T-cell (primary cell): ENCODE measurements around the gene TTC7B. TPM values are rescaled to one million over a fixed set of nuclear protein-coding genes. Genes with fewer than 3 reads are reported as not detected.

Experiments
- ATAC-seq, 4 experiments: fragments of 200-7000 bp in 3 of 4; fragments of 150-1000 bp in 1 of 4; cut with Tn5 transposase; replicated peaks in 1 of 4; 1 replicate in 3 of 4; 2 replicates in 1 of 4; pipeline ENCODE4 v1.10.0; 2021; ENCODE audit warnings: moderate library complexity in 3 of 4, mild to moderate bottlenecking in 2 of 4, moderate number of reproducible peaks in 1 of 4
- CTCF ChIA-PET, 2 donors: fragments of 300-600 bp; sonication (Branson Sonifier 250); formaldehyde crosslinking; loops; one replicate each; lab custom pipeline; 2022; ENCODE audit warnings: antibody characterized with exemption in 2 of 2; lab: Charles Lee
- POLR2A ChIA-PET, 2 donors: fragments of 300-600 bp; sonication (Branson Sonifier 250); formaldehyde crosslinking; loops; one replicate each; lab custom pipeline; 2022; ENCODE audit warnings: antibody characterized with exemption in 2 of 2; lab: Charles Lee
- DNase-seq, 35 experiments: peaks; one replicate each; pipeline versions ENCODE4 v3.0.0 to v3.0.0-alpha.2; 2013 to 2023
- H3K27ac ChIP-seq: one replicate; pipeline ENCODE4 v1.5.1; 2013; ENCODE audit warnings: low read length
- H3K27me3 ChIP-seq, 2 experiments: replicated peaks in 1 of 2; 1 replicate in 1 of 2; 2 replicates in 1 of 2; pipeline versions ENCODE4 v1.6.1 to v1.7.0; 2013; ENCODE audit warnings: low read length in 1 of 2, mixed read lengths in 1 of 2; ENCODE audit not compliant: control insufficient read depth in 2 of 2, insufficient read depth in 2 of 2; ENCODE audit errors: extremely low read depth in 1 of 2
- H3K36me3 ChIP-seq, 2 donors: 1 replicate in 1 of 2; 2 replicates in 1 of 2; pipeline versions ENCODE4 v1.6.1 to v1.7.0; 2013; ENCODE audit warnings: low read length in 1 of 2; ENCODE audit not compliant: control insufficient read depth in 2 of 2, insufficient read depth in 1 of 2; ENCODE audit errors: extremely low read depth in 1 of 2
- H3K4me1 ChIP-seq, 2 experiments: 1 replicate in 1 of 2; 2 replicates in 1 of 2; pipeline versions ENCODE4 v1.6.1 to v1.7.0; 2013; ENCODE audit warnings: low read length in 2 of 2, mixed read lengths in 1 of 2; ENCODE audit not compliant: insufficient read depth in 2 of 2, control insufficient read depth in 1 of 2; ENCODE audit errors: extremely low read depth in 1 of 2
- H3K4me3 ChIP-seq, 2 donors: 1 replicate in 1 of 2; 2 replicates in 1 of 2; pipeline versions ENCODE4 v1.5.1 to v1.7.0; 2013; ENCODE audit warnings: mild to moderate bottlenecking in 2 of 2, low read length in 1 of 2, moderate library complexity in 1 of 2; ENCODE audit not compliant: control insufficient read depth in 1 of 2; ENCODE audit errors: extremely low read depth in 1 of 2
- H3K9me3 ChIP-seq: 2 replicates; pipeline ENCODE4 v1.7.0; 2013
- H3K27ac Mint-ChIP-seq, 2 donors: one replicate each; pipeline ENCODE4 v1.8.0; 2020 to 2021; ENCODE audit warnings: mild to moderate bottlenecking in 2 of 2, mixed read lengths in 2 of 2
- H3K27me3 Mint-ChIP-seq, 2 donors: one replicate each; pipeline ENCODE4 v1.8.0; 2021 to 2022; ENCODE audit warnings: mixed read lengths in 2 of 2
- H3K36me3 Mint-ChIP-seq: one replicate; pipeline ENCODE4 v1.8.0; 2021; ENCODE audit warnings: mixed read lengths
- H3K4me1 Mint-ChIP-seq, 3 donors: one replicate each; pipeline ENCODE4 v1.8.0; 2020 to 2022; ENCODE audit warnings: mixed read lengths in 3 of 3, mild to moderate bottlenecking in 1 of 3
- H3K4me3 Mint-ChIP-seq, 3 donors: one replicate each; pipeline ENCODE4 v1.8.0; 2020 to 2022; ENCODE audit warnings: mild to moderate bottlenecking in 3 of 3, mixed read lengths in 3 of 3, moderate library complexity in 3 of 3
- H3K9me3 Mint-ChIP-seq, 3 donors: one replicate each; pipeline ENCODE4 v1.8.0; 2020 to 2022; ENCODE audit warnings: mixed read lengths in 3 of 3
- WGBS: methylation state at CpG from one replicate; pipeline ENCODE4 v1.1.5; 2013; ENCODE audit warnings: missing lambda C conversion rate; ENCODE audit not compliant: insufficient coverage; 5-methylcytosine and 5-hydroxymethylcytosine counted together
- total RNA-seq, 35 experiments: library from RNA in 6 of 35; stranded (reverse) in 6 of 35; fragments of 120-200 nt in 1 of 35; gene quantifications; one replicate each; pipeline versions ENCODE4 v1.2.1 to v1.2.4 and lab custom pipeline; 2013 to 2026

TTC7B gene
- total RNA-seq, 5 donors from 2014 or later (not counting 1 experiment from before 2014, with no cell fraction given): 1.5 to 2.6 (median 1.7) TPM

DNA sequence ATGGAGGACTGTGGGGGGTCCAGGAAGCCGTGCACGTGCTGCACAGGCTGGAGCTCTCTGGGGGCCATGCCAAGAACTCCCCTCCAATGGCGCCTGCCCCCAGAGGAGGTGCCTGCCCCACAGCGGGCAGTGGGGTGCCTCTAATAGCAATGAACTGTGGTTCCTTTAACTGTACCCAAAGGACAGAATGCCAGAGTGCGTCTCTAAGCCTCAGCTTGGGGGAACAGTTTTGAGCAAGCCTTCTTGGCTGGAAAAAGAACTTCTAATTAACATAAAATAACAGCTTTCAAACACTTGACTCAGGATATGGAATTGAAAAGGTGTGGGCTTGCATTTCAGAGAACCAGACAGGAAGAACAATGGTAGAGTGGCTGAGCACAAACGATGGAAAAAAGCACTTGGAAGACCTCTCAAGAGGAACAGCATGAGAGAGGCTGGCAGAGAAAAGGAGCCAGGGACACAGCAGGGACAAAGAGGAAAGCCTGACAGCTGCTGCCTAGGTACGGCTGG, 195.6 kb downstream of the TTC7B start:
- no peaks in the 10 kb centered on the region for H3K9me3 ChIP-seq
- H3K4me3 ChIP-seq: no peak overlapping the region
- H3K36me3 ChIP-seq: no peaks in the 10 kb centered on the region
- ATAC-seq: no peak
- H3K27me3 ChIP-seq: peaks cover 0 to 8% of the 10 kb centered on the region in 2 experiments
- Mint-ChIP-seq H3K27ac (no peak overlapping the region), H3K4me3 (no peak overlapping the region), H3K36me3 (no peaks in the 10 kb centered on the region), H3K4me1 (no peaks in the 10 kb centered on the region), H3K27me3 (no peaks in the 10 kb centered on the region), H3K9me3 (no peaks in the 10 kb centered on the region)
- H3K4me1 ChIP-seq: no peaks in the 10 kb centered on the region
- WGBS: 66% methylated on average over 6 of the region's 7 CpGs
- ChIA-PET POLR2A (no interaction called here), CTCF (no interaction called here)
- no peak for DNase-seq
- H3K27ac ChIP-seq: no peak overlapping the region

DNA sequence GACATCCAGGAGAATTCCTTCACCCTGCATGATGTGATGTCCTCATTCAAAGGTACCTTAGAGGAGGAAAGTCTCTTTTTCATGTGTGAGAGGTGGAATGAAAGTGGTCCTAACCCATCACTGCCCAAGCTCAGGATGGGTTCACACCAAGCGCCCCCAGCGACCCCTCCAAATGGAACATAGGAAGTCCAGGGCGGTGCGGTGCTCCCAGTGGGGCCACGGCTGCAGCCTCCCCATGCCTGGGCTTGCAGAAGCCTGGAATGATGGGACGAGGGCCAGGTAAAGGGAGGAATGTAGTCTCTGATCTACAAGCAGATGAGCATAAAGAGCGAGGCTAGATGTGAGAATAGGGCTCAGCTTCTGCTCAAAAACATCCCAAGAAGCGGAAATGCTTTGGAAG, 196.3 kb downstream of the TTC7B start:
- Mint-ChIP-seq H3K27me3 (no peaks in the 10 kb centered on the region), H3K9me3 (no peaks in the 10 kb centered on the region), H3K36me3 (no peaks in the 10 kb centered on the region), H3K4me3 (no peak overlapping the region), H3K27ac (no peak overlapping the region), H3K4me1 (no peaks in the 10 kb centered on the region)
- H3K4me3 ChIP-seq: no peak overlapping the region
- ATAC-seq (no peak), DNase-seq (no peak)
- no peaks in the 10 kb centered on the region for H3K4me1 ChIP-seq
- peaks cover 0 to 8% of the 10 kb centered on the region in 2 experiments for H3K27me3 ChIP-seq
- WGBS: no CpG with 5 or more reads among the region's 8 CpGs
- H3K36me3 ChIP-seq: no peaks in the 10 kb centered on the region
- no peak overlapping the region for H3K27ac ChIP-seq
- no peaks in the 10 kb centered on the region for H3K9me3 ChIP-seq
- ChIA-PET POLR2A (no interaction called here), CTCF (no interaction called here)

DNA sequence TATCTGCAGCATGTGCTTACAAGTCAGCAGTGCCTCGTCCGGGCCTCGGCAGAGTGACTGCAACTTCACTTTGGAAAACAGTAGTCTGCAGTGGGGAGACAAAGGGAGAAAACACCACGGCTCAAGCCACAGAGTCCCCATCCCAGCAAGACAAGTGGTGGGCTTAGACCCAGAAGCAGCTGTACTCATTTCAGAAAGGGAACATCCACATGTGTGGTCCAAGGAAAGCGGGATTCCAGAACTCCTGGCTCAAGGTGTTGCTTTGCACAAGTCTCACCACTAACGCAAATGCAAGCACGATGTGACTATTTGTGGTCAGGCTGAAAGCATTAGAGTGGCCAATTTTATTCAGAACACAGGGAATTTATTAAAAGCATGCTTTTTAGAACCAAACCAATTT, 198.3 kb downstream of the TTC7B start:
- H3K9me3 ChIP-seq: no peaks in the 10 kb centered on the region
- H3K27ac ChIP-seq: no peak overlapping the region
- ChIA-PET CTCF (no interaction called here), POLR2A (no interaction called here)
- no peaks in the 10 kb centered on the region for H3K27me3 Mint-ChIP-seq
- H3K27me3 ChIP-seq: peaks cover 0 to 8% of the 10 kb centered on the region in 2 experiments
- no peaks in the 10 kb centered on the region for H3K9me3 Mint-ChIP-seq
- WGBS: 92% methylated on average over 5 of the region's 7 CpGs
- no peaks in the 10 kb centered on the region for H3K4me1 Mint-ChIP-seq
- H3K4me3 Mint-ChIP-seq: no peak overlapping the region
- no peaks in the 10 kb centered on the region for H3K36me3 Mint-ChIP-seq
- H3K27ac Mint-ChIP-seq: no peak overlapping the region
- DNase-seq (no peak), ATAC-seq (no peak)
- no peaks in the 10 kb centered on the region for H3K36me3 ChIP-seq
- no peak overlapping the region for H3K4me3 ChIP-seq
- no peaks in the 10 kb centered on the region for H3K4me1 ChIP-seq

DNA sequence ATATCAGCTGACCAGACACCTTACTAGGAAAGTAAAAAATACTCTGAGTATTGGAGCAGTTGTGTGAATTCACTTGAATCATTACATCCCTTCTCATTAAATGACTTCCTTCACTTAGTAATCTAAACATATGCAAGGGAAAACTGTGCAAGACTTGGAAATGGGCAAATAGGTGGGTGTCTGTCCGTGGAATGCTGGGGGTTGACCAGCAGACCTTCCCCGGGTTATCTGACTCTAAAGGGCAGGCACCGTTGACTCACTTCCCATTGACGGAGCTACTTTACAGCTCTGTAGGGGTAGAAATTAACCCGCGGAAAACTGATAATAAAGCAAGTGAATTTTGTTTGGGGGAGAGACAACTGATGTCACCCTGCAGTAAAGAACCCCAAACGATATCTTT, 199.3 kb downstream of the TTC7B start:
- H3K27me3 ChIP-seq: peaks cover 0 to 4% of the 10 kb centered on the region in 2 experiments
- H3K27ac ChIP-seq: no peak overlapping the region
- H3K4me3 ChIP-seq: no peak overlapping the region
- H3K36me3 Mint-ChIP-seq: no peaks in the 10 kb centered on the region
- no peak for ATAC-seq
- H3K27ac Mint-ChIP-seq: no peak overlapping the region
- no peaks in the 10 kb centered on the region for H3K9me3 Mint-ChIP-seq
- H3K4me1 ChIP-seq: no peaks in the 10 kb centered on the region
- WGBS: 100% methylated on average over 2 of the region's 7 CpGs
- no peaks in the 10 kb centered on the region for H3K36me3 ChIP-seq
- ChIA-PET CTCF (no interaction called here), POLR2A (no interaction called here)
- no peak overlapping the region for H3K4me3 Mint-ChIP-seq
- H3K27me3 Mint-ChIP-seq: no peaks in the 10 kb centered on the region
- DNase-seq: no peak
- H3K9me3 ChIP-seq: no peaks in the 10 kb centered on the region
- H3K4me1 Mint-ChIP-seq: no peaks in the 10 kb centered on the region

DNA sequence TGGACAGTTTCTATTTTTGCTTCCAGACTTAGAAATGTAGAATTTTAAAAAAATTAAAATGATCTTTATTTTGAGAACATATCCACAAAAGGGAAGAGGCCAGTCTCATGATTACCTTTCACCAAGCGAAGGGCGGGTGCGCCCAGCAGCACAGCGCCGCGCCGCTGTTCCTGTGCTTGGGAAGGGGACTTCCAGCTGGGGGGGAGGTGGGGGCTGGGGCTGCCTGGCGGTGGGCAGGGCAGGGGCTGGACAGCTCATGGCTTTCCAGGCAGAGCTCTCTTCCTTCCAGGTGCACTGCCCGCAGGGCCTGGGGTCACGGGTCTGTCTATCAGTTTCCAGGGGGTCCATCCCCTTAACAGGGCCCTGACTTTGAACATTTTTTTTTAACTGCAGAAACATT, 199.9 kb downstream of the TTC7B start:
- no peaks in the 10 kb centered on the region for H3K4me1 Mint-ChIP-seq

DNA sequence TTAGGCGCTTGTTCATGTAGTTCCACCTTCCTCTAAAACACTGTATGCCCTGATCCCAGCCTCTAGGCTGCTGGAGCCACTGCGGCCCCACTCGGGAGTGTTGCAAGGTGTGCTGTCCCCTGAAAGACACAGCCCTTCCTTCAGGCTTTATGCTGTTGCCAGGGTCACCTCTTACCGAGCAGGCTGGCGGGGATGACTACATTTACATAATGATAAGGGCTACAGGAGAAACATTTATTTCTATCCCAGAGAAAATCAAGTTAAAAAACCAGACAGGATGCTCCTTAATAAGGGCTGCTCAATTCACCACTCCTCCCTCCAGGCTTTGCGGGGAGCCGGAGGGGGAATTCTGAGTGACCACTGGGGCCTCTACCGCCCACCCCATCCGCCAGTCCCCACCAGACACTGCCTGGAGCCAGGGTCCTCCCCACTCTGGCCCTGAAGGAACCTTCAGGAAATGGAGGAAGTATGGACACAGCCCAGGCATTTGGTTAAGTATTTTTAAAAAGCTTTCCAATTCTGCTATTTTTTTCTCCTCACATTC, 200.6 kb downstream of the TTC7B start:
- Histone ChIP-seq H3K36me3 (no peaks in the 10 kb centered on the region), H3K9me3 (no peaks in the 10 kb centered on the region), H3K27me3 (peaks cover 0 to 4% of the 10 kb centered on the region in 2 experiments), H3K4me1 (no peaks in the 10 kb centered on the region), H3K27ac (no peak overlapping the region), H3K4me3 (no peak overlapping the region)
- Mint-ChIP-seq H3K27ac (no peak overlapping the region), H3K27me3 (no peaks in the 10 kb centered on the region), H3K4me3 (no peak overlapping the region), H3K4me1 (no peaks in the 10 kb centered on the region), H3K9me3 (no peaks in the 10 kb centered on the region), H3K36me3 (no peaks in the 10 kb centered on the region)
- CTCF ChIA-PET: no interaction called here
- DNase-seq (no peak), ATAC-seq (no peak)
- POLR2A ChIA-PET: no interaction called here
- 93% methylated on average over 5 of the region's 9 CpGs for WGBS

More for the DNA sequence above, 199.9 kb downstream of the TTC7B start:
- no peak overlapping the region for H3K4me3 Mint-ChIP-seq
- H3K27me3 ChIP-seq: peaks cover 0 to 4% of the 10 kb centered on the region in 2 experiments
- no peaks in the 10 kb centered on the region for H3K4me1 ChIP-seq
- DNase-seq (no peak), ATAC-seq (no peak)
- POLR2A ChIA-PET: no interaction called here
- no peak overlapping the region for H3K27ac ChIP-seq
- no peaks in the 10 kb centered on the region for H3K9me3 ChIP-seq
- H3K36me3 ChIP-seq: no peaks in the 10 kb centered on the region
- no peaks in the 10 kb centered on the region for H3K27me3 Mint-ChIP-seq
- no peak overlapping the region for H3K27ac Mint-ChIP-seq
- no peaks in the 10 kb centered on the region for H3K36me3 Mint-ChIP-seq
- no peaks in the 10 kb centered on the region for H3K9me3 Mint-ChIP-seq
- CTCF ChIA-PET: no interaction called here
- no peak overlapping the region for H3K4me3 ChIP-seq
- no CpG with 5 or more reads among the region's 10 CpGs for WGBS
